RWPE1 (cell line): ENCODE measurements around the gene TCL1A.

ENCODE experiments used
- CTCF ChIA-PET: fragments of 350-600 bp; sonication (Branson Sonifier 250); formaldehyde crosslinking; extraction: SDS; loops from one replicate; lab custom pipeline; 2021; lab: Yijun Ruan, JAX
- POLR2A ChIA-PET: fragments of 400-600 bp; formaldehyde crosslinking; extraction: SDS; loops from one replicate; lab custom pipeline; 2020; ENCODE audit warnings: antibody characterized with exemption; ENCODE audit not compliant: low non-redundant PET; lab: Yijun Ruan, JAX
- DNase-seq: peaks from one replicate; pipeline ENCODE4 v3.0.0; 2012; ENCODE audit warnings: low spot score
- H3K27ac ChIP-seq: fragments of 450-650 bp; 2 replicates; pipeline ENCODE4 v1.5.1; 2017
- TF ChIP-seq, protein P1 (sequence below): fragments of 450-650 bp; conservative IDR thresholded peaks from 2 replicates; pipeline ENCODE4 v1.5.1; 2017; ENCODE audit warnings: low read depth, mild to moderate bottlenecking

The TCL1A gene

DNA sequence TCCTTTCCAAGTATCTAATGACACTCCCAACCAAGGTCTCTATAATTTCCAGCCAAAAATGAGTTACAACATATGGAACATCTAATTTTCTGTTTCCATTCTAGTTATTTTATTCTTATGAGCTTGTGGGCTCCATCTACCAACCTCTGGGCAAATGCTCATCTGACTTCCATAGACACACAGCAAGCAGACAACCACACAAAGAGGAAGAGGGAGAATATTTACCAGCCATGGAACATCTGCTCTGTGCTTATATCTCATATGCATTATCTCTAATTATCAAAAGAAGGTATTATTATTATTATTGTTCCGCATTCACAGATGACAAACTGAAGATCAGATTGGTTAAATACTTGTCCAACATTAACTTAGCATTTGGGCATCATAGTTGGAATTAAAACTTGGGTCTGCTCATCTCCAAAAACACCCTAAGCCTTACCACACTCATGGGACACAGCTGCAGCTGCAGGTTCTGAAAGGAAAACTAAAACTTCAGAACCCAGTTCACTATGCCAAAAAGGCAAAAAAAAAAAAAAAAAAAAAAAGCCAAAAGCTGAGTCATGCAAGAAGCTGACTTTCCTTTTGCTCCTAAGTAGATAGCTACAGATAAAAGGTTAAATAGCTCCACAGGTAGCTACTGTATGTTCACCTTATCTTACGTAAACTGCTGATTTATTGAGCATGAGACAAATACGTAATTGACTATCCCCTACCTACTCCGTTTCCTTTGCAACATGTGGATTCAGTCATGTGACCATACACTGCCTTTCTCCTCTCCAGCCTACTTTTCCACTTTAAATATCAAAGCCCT is 51.3 kb downstream of the TCL1A start:
- TF ChIP-seq, protein P1, sequence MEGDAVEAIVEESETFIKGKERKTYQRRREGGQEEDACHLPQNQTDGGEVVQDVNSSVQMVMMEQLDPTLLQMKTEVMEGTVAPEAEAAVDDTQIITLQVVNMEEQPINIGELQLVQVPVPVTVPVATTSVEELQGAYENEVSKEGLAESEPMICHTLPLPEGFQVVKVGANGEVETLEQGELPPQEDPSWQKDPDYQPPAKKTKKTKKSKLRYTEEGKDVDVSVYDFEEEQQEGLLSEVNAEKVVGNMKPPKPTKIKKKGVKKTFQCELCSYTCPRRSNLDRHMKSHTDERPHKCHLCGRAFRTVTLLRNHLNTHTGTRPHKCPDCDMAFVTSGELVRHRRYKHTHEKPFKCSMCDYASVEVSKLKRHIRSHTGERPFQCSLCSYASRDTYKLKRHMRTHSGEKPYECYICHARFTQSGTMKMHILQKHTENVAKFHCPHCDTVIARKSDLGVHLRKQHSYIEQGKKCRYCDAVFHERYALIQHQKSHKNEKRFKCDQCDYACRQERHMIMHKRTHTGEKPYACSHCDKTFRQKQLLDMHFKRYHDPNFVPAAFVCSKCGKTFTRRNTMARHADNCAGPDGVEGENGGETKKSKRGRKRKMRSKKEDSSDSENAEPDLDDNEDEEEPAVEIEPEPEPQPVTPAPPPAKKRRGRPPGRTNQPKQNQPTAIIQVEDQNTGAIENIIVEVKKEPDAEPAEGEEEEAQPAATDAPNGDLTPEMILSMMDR = no peak
- no peak overlapping the region for H3K27ac ChIP-seq
- POLR2A ChIA-PET = interaction anchor here (0.6 kb wide), 1 partner anchor 876 kb away, joined by 12 read pairs; no protein-coding TSS in a partner anchor
- no peak for DNase-seq
- CTCF ChIA-PET = interaction anchor here (0.6 kb wide), 1 partner anchor 1014 kb away, joined by 3 read pairs; no protein-coding TSS in a partner anchor

DNA sequence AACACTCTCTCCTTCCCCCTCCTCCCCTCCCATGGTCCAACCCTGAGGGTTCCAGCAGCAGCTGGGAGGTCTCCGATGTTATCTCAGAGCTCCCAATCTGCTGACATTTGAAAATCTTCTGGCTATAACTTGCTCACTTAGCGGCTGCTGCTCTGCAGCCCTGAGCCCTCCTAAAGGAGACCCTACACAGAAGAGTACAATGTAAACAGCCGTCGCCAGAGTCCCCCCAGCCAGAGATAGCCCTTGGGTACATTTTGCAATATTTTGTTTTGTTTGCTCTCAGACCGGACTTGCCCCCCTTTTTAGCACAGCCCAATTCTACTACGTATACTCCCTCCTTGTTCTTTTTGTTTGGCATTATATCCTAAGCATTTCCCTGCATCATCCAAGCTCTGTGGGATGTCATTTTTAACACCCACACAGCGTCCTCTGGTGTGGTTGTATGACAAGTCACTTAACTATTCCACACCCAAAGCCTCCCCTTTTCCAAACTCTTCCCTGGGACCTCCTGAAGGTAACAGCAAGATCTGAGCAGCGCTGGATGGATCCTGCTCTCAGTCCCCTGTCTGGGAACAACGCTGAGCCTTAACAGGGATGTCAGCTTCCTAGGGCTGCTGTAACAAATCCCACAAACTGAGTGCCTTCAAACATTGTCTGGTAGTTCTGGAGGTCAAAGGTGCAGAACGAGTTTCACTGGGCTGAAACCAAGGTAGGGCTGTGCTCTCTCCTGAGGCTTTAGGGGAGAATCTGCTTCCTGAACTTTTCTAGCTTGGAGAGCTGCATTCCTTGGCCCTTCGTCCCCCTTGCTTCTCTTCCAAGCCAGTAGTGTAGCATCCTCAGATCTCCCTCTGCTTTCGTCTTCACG is 53.0 kb downstream of the TCL1A start:
- H3K27ac ChIP-seq = no peak overlapping the region
- DNase-seq = no peak
- TF ChIP-seq, protein P1 = no peak
- CTCF ChIA-PET = no interaction called here
- POLR2A ChIA-PET = no interaction called here

DNA sequence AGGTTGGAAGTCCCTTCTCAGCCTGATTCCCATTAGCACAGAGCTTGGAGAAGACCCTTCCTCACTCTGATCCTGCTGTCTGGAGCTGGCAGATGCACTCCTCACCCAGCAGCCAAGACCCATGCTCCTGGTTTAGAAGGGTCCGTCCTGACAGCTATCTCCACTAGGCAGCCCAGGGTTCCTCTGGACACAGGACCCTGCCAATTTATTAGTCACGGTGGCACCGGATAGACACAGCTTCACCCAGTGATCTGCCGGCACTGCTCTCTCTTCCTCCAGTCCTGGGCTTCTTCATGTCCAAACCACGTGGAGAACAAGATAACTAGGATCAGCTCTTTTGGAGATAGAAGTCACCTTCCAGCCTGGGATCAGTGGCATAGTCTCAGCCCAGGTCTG is 53.9 kb downstream of the TCL1A start:
- DNase-seq = no peak
- POLR2A ChIA-PET = no interaction called here
- TF ChIP-seq, protein P1 = no peak
- CTCF ChIA-PET = no interaction called here
- H3K27ac ChIP-seq = no peak overlapping the region
